Activated naive CD4-positive, alpha-beta T cell treated with Interleukin-2 at 50 U/mL for 16 hours (primary cell): ENCODE data around the gene PAF1.
A peak's percentile ranks its signal among the peaks of the same experiment; 100 is the strongest.
"Not testable (repeated sequence)": the region's sequence is repeated elsewhere in the genome, so short reads cannot be mapped to it uniquely, and the experiment has no call there.

Experiments used
- DNase-seq: peaks from one replicate; pipeline ENCODE4 v3.0.0-alpha.2; 2020

PAF1 gene

GRCh38 chr19:39351537-39352064 lies 39.3 kb downstream of the PAF1 start:
- peak; percentile 45 for DNase-seq

GRCh38 chr19:39350156-39350555 lies 40.8 kb downstream of the PAF1 start:
- no peak for DNase-seq

DNA sequence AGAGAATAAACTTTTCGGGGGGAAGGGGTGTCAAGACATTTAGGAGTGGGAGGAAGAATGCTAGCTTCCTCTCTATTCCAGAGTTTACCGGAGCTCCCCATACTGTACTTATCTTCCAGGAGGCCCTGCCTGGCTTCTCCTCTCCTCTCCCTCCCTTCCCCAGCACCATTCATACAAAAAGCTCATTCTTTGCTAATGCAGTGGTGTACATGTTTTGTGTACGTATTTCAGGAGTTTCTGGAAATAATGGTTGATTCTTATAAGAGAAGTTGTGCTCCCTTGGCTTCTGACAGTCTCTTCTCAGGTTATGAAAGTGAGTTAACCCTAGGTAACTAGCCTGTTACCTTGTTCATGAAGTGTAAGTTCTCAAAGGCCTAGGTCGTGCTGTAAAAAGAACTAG lies 41.6 kb downstream of the PAF1 start:
- DNase-seq: no peak

- no peak for DNase-seq
Observed at GRCh38 chr19:39347332-39348164, 43.4 kb downstream of the PAF1 start.

DNA sequence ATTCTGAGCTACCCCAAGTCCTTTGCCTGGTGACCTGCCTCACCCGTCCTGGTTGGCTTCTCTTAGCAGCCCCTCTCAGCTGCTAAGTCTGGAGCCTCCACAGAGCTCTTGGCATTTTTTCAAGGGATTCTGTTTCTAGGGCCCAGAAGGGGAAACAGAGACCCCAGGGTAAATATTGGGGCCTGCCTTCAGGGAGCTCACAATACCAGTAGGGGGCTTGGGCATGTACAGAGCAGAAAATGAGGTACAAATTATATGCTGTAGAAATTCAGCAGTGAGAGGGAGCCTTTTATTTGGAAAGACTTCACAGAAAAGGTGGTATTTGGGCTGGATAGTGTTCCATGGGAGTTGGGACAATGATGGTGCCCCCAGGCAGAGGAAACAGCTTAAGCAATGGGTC lies 45.0 kb downstream of the PAF1 start:
- no peak for DNase-seq

GRCh38 chr19:39342647-39343305 lies 48.1 kb downstream of the PAF1 start:
- no peak for DNase-seq

DNA sequence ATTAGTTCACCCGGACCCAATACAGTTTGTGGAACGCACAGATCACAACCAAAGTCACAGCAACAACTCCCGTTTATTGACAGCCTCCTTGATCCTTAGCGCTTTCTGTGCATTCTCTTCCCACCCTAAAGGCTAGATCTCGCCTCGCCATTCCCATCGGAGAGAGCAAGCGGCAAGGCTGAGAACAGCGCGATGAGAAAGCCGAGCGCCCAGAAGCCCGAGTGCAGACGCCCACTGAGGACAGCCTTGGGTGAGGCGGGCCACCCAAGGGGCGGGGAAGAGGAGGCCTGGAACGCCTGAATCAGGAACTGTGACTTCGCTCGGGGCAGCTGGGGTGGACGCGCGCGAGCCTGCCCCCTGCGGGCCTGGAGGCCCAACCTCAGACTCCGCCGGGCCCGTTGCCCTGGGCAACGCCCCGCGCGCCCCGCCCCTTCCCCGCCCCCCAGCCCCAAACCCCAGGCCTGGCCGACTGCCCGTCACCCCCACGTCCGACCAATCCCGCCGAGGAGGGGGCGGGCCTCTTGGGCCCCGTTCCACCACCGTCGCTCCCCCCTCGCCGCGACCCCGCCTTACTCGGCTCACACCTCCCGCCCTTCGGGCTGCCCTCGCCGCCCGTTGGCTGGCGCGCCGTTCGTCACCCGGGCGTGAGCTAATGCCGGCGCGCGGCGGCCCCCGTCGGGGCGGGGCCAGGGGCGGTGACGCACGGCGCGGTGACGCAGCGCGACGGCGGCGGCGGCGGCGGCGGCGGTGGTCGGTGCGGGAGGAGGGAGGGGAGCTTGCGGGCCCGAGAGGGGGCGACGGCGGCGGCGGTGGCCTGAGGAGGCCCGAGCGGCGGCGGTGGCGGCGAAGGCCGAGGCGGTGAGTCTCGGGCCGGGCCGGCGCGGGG lies 48.9 kb downstream of the PAF1 start, which contains the start of gene SAMD4B:
Gene SAMD4B (plus strand): TSS at position 703 of the 886 bp plus-strand sequence. CDS start 14,473 bp downstream, outside the sequence.
- peak; percentile 99 for DNase-seq

DNA sequence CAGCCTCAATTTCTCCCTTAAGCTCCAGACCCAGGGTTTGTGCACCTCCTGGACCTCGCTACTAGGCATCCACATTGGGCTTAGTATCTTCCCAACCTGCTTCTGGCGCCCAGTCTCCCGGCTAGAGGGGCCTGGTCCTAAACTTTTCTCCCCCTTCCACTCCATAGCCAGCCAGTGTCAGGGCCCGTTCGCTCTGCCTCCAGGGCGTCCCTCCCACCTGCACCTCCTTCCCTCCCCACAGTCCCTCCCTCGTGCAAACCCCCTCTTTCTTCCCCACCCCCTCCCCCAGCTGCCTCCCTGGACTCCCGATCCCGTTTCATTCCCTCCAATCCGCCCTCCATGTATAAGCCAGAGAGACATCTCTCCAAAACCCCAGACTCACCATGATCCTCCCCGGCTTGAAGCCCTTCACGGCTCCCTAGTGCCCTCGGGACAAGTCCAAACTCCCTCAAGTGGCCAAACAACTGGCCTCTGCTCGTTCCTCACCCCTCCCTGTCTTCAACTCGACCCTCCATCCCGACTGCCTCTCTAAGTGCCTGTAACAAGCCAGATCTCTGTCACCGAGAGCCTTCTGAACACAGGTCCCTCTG lies 49.7 kb downstream of the PAF1 start:
- no peak for DNase-seq

DNA sequence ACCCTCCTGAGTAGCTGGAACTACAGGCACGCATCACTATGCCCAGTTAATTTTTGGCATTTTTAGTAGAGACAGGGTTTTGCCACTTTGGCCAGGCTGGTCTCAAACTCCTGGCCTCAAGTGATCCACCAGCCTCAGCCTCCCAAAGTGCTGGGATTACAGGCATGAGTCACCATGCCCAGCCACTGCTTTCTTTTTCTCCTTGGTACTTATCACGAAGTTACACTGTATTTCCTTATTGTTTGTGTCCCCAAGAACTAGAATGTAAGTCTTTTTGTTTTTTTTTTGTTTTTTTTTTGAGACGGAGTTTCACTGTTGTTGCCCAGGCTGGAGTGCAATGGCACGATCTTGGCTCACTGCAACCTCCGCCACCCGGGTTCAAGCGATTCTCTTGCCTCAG lies 50.8 kb downstream of the PAF1 start:
- DNase-seq: not testable (repeated sequence)

- DNase-seq: no peak
Observed at GRCh38 chr19:39339674-39340073, 51.2 kb downstream of the PAF1 start.

- DNase-seq: no peak
Observed at GRCh38 chr19:39336483-39336882, 54.4 kb downstream of the PAF1 start.
